A549 (cell line): Measurements from ENCODE around the gene CAPN13. TPM values are rescaled to one million over a fixed set of nuclear protein-coding genes. Genes with fewer than 3 reads are reported as not detected.

Experiments used
- ATAC-seq, 2 experiments: fragments of 200-7000 bp in 1 of 2; fragments of >200 bp in 1 of 2; cut with Nextera tagmentation in 1 of 2; cut with Tn5 transposase in 1 of 2; 3 replicates each; pipeline versions ENCODE4 v1.8.0 to v1.9.1; 2018 to 2020; ENCODE audit warnings: mild to moderate bottlenecking in 1 of 2, moderate library complexity in 1 of 2
- CTCF ChIA-PET: fragments of 300-600 bp; sonication (Branson Sonifier 250); formaldehyde crosslinking; extraction: SDS; loops from one replicate; lab custom pipeline; 2021; ENCODE audit warnings: antibody characterized with exemption, inconsistent platforms; lab: Yijun Ruan, JAX
- POLR2A ChIA-PET: fragments of 350-600 bp; formaldehyde crosslinking; extraction: SDS; loops from one replicate; lab custom pipeline; 2021; ENCODE audit warnings: antibody characterized with exemption, inconsistent platforms; lab: Yijun Ruan, JAX
- DNase-seq, 2 experiments: peaks; one replicate each; pipeline versions ENCODE4 v3.0.0 to v3.0.0-alpha.2; 2011 to 2016; ENCODE audit warnings: low read depth in 1 of 2, low spot score in 1 of 2
- FAIRE-seq: peaks from 2 replicates; lab custom pipeline; 2011; peaks lifted over from hg19 to GRCh38; lab: Jason Lieb, UNC
- H3K27ac ChIP-seq, 2 experiments: fragments of >200 bp; sonication (Bioruptor Twin); formaldehyde crosslinking; 3 replicates each; pipeline ENCODE4 v1.5.1; 2016 to 2017
- H3K4me1 ChIP-seq: fragments of >200 bp; sonication (Bioruptor Twin); formaldehyde crosslinking; 3 replicates; pipeline ENCODE4 v1.6.1; 2016
- H3K4me2 ChIP-seq: fragments of >200 bp; sonication (Bioruptor Twin); formaldehyde crosslinking; 3 replicates; pipeline ENCODE4 v1.6.1; 2016
- H3K4me3 ChIP-seq: fragments of >200 bp; sonication (Bioruptor Twin); formaldehyde crosslinking; 3 replicates; pipeline ENCODE4 v1.5.1; 2016
- H3K9me3 ChIP-seq: fragments of >200 bp; sonication (Bioruptor Twin); formaldehyde crosslinking; 3 replicates; pipeline ENCODE4 v1.6.1; 2016
- CBX2 ChIP-seq: fragments of 200-600 bp; sonication (generic); IDR thresholded peaks from 2 replicates; pipeline ENCODE4 v1.6.1; 2016; ENCODE audit warnings: low read depth, mild to moderate bottlenecking, borderline replicate concordance
- CBX8 ChIP-seq: fragments of 200-600 bp; sonication (generic); IDR thresholded peaks from 2 replicates; pipeline ENCODE4 v1.6.1; 2016
- CHD4 ChIP-seq: fragments of 200-600 bp; sonication (generic); IDR thresholded peaks from 2 replicates; pipeline ENCODE4 v1.6.1; 2016; ENCODE audit warnings: antibody characterized with exemption, mild to moderate bottlenecking, borderline replicate concordance
- EHMT2 ChIP-seq: fragments of 200-600 bp; sonication (generic); IDR thresholded peaks from 2 replicates; pipeline ENCODE4 v1.6.1; 2016; ENCODE audit warnings: antibody characterized with exemption, low read depth, mild to moderate bottlenecking, moderate library complexity
- FOSB ChIP-seq: fragments of 250-450 bp; sonication (Bioruptor Pico); IDR thresholded peaks from 2 replicates; pipeline ENCODE4 v1.5.0; 2020; ENCODE audit warnings: mild to moderate bottlenecking, moderate library complexity
- FOSL2 ChIP-seq, 2 experiments: fragments of 450-650 bp in 1 of 2; fragments of >200 bp in 1 of 2; sonication (Bioruptor Twin) in 1 of 2; formaldehyde crosslinking; IDR thresholded peaks; 2 replicates each; pipeline versions ENCODE4 v1.5.0 to v1.6.1; 2016 to 2020; ENCODE audit warnings: mild to moderate bottlenecking in 1 of 2, moderate library complexity in 1 of 2
- FOXS1 ChIP-seq: fragments of 250-450 bp; sonication (Bioruptor Pico); IDR thresholded peaks from 2 replicates; pipeline ENCODE4 v1.5.0; 2020; ENCODE audit warnings: mild to moderate bottlenecking, moderate library complexity
- GATA3 ChIP-seq: IDR thresholded peaks from 2 replicates; pipeline ENCODE4 v1.6.1; 2012; ENCODE audit warnings: borderline replicate concordance
- HES2 ChIP-seq: fragments of >200 bp; sonication (Bioruptor Twin); formaldehyde crosslinking; IDR thresholded peaks from 2 replicates; pipeline ENCODE4 v1.6.1; 2016
- HOXB5 ChIP-seq: fragments of 250-450 bp; sonication (Bioruptor Pico); IDR thresholded peaks from 2 replicates; pipeline ENCODE4 v1.5.0; 2020; ENCODE audit warnings: mild to moderate bottlenecking, moderate library complexity
- JUN ChIP-seq, 2 experiments: fragments of >200 bp; sonication (Bioruptor Twin); formaldehyde crosslinking; IDR thresholded peaks; 2 replicates in 1 of 2; 3 replicates in 1 of 2; pipeline ENCODE4 v1.6.1; 2016 to 2017
- KDM1A ChIP-seq: fragments of 200-600 bp; sonication (generic); IDR thresholded peaks from 2 replicates; pipeline ENCODE4 v1.6.1; 2016; ENCODE audit warnings: low read depth, mild to moderate bottlenecking
- MAFK ChIP-seq: fragments of 450-650 bp; IDR thresholded peaks from 2 replicates; pipeline ENCODE4 v1.6.1; 2014; ENCODE audit not compliant: partially characterized antibody
- MAX ChIP-seq: IDR thresholded peaks from 2 replicates; pipeline ENCODE4 v1.6.1; 2012
- MAZ ChIP-seq: fragments of 150-350 bp; IDR thresholded peaks from 2 replicates; pipeline ENCODE4 v1.6.1; 2014; ENCODE audit warnings: antibody characterized with exemption, low read depth, low read length, borderline replicate concordance
- MYC ChIP-seq: IDR thresholded peaks from 2 replicates; pipeline ENCODE4 v1.6.1; 2012; ENCODE audit warnings: mild to moderate bottlenecking, inconsistent platforms, low read length, improper control_type of control experiment, borderline replicate concordance
- POLR2AphosphoS2 ChIP-seq: conservative IDR thresholded peaks from 2 replicates; pipeline ENCODE4 v1.6.1; 2012; ENCODE audit warnings: low read length, improper control_type of control experiment, inconsistent platforms
- RAD21 ChIP-seq, 2 experiments: fragments of >200 bp in 1 of 2; sonication (Bioruptor Twin) in 1 of 2; formaldehyde crosslinking in 1 of 2; IDR thresholded peaks in 1 of 2; conservative IDR thresholded peaks in 1 of 2; 2 replicates in 1 of 2; 3 replicates in 1 of 2; pipeline ENCODE4 v1.6.1; 2012 to 2018; ENCODE audit warnings: inconsistent platforms in 1 of 2
- RARB ChIP-seq: fragments of 250-450 bp; sonication (Bioruptor Pico); IDR thresholded peaks from 2 replicates; pipeline ENCODE4 v1.8.0; 2021; ENCODE audit warnings: mild to moderate bottlenecking, moderate library complexity
- RCOR1 ChIP-seq: fragments of 150-350 bp; IDR thresholded peaks from 2 replicates; pipeline ENCODE4 v1.6.1; 2014; ENCODE audit warnings: antibody characterized with exemption, low read length, low read depth
- SMC3 ChIP-seq: fragments of >200 bp; sonication (Bioruptor Twin); formaldehyde crosslinking; IDR thresholded peaks from 3 replicates; pipeline ENCODE4 v1.6.1; 2018; ENCODE audit warnings: inconsistent platforms
- USF2 ChIP-seq: fragments of 450-650 bp; IDR thresholded peaks from 2 replicates; pipeline ENCODE4 v1.6.1; 2014; ENCODE audit warnings: antibody characterized with exemption
- ZFP36 ChIP-seq: fragments of 450-650 bp; IDR thresholded peaks from 2 replicates; pipeline ENCODE4 v1.6.1; 2014; ENCODE audit warnings: borderline replicate concordance; ENCODE audit not compliant: partially characterized antibody
- ZSCAN20 ChIP-seq: fragments of 250-450 bp; sonication (Bioruptor Pico); IDR thresholded peaks from 2 replicates; pipeline ENCODE4 v1.8.0; 2022; ENCODE audit warnings: mild to moderate bottlenecking, moderate library complexity
- WGBS: methylation state at CpG from one replicate; pipeline ENCODE4 v1.1.6; 2017; ENCODE audit errors: missing lambda C conversion rate; 5-methylcytosine and 5-hydroxymethylcytosine counted together
- polyA plus RNA-seq, 4 experiments: library from polyadenylated mRNA; depleted of rRNA in 3 of 4; stranded (reverse); fragments of >200 nt; fragmentation: RNase III in 1 of 4; extraction: RNeasy Plus Mini Kit Qiagen cat#74134 plus additional on column Dnase treatment in 1 of 4; gene quantifications; 2 replicates in 3 of 4; 3 replicates in 1 of 4; pipeline ENCODE4 v1.2.3, GENCODE V29; 2011 to 2017

CAPN13 gene
- polyA plus RNA-seq, 2 of the 4 experiments (the other 2 are of a cell fraction) = 0.08 to 0.18 TPM

GRCh38 chr2:30786923-30787685 is 20.1 kb downstream of the CAPN13 start:
- DNase-seq = no peak
- no peaks in the 10 kb centered on the region for H3K9me3 ChIP-seq
- CTCF ChIA-PET = interaction anchor here (1.3 to 2.3 kb wide), 2 partner anchors 11 to 76 kb away, joined by 3 to 11 read pairs; no protein-coding TSS in a partner anchor
- no peak for FAIRE-seq
- no peak overlapping the region for H3K27ac ChIP-seq
- no peak overlapping the region for H3K4me3 ChIP-seq
- no peak for ATAC-seq
- 16% methylated on average over 11 of the region's 12 CpGs for WGBS
- H3K4me2 ChIP-seq = no peak overlapping the region
- no peaks in the 10 kb centered on the region for H3K4me1 ChIP-seq
- POLR2A ChIA-PET = no interaction called here
- no peak for TF ChIP-seq RAD21 (conservative IDR thresholded peaks at IDR 0.05 in 1 of 2, IDR thresholded peaks at IDR 0.05 in 1 of 2)
- no peak for TF ChIP-seq MAZ
- no peak for TF ChIP-seq SMC3
- no peak for TF ChIP-seq CBX2
- TF ChIP-seq, all 56 proteins: peak for 0

GRCh38 chr2:30784682-30785081 is 22.6 kb downstream of the CAPN13 start:
- H3K4me3 ChIP-seq = no peak overlapping the region
- no peak for FAIRE-seq
- H3K27ac ChIP-seq = no peak overlapping the region
- H3K4me1 ChIP-seq = no peaks in the 10 kb centered on the region
- no peak for ATAC-seq
- no peak overlapping the region for H3K4me2 ChIP-seq
- 31% methylated on average over 3 of the region's 3 CpGs for WGBS
- no peak for DNase-seq
- POLR2A ChIA-PET = no interaction called here
- no peak for TF ChIP-seq CBX2
- no peak for TF ChIP-seq USF2
- no peak for TF ChIP-seq MAX
- TF ChIP-seq RCOR1 = no peak
- CTCF ChIA-PET = no interaction called here
- no peaks in the 10 kb centered on the region for H3K9me3 ChIP-seq

- H3K4me3 ChIP-seq = no peak overlapping the region
- 22% methylated on average over 7 of the region's 7 CpGs for WGBS
- FAIRE-seq (no peak), ATAC-seq (no peak), DNase-seq (no peak)
- POLR2A ChIA-PET = no interaction called here
- no peak overlapping the region for H3K4me2 ChIP-seq
- no peak for TF ChIP-seq FOXS1
- TF ChIP-seq ZSCAN20 (CRISPR knock-in tag) = no peak
- no peak for TF ChIP-seq RARB (CRISPR knock-in tag)
- no peak for TF ChIP-seq CBX2
- TF ChIP-seq KDM1A = no peak
- TF ChIP-seq ZFP36 = no peak
- TF ChIP-seq HES2 = no peak
- TF ChIP-seq CBX8 = no peak
- no peak for TF ChIP-seq HOXB5 (CRISPR knock-in tag)
- H3K27ac ChIP-seq = no peak overlapping the region
- CTCF ChIA-PET = interaction anchor here (1.2 kb wide), 1 partner anchor 10 kb away, joined by 3 read pairs; no protein-coding TSS in a partner anchor
- no peaks in the 10 kb centered on the region for H3K9me3 ChIP-seq
- H3K4me1 ChIP-seq = no peaks in the 10 kb centered on the region
Measured at GRCh38 chr2:30781961-30782533, 25.2 kb downstream of the CAPN13 start.

GRCh38 chr2:30781451-30781850 is 25.8 kb downstream of the CAPN13 start:
- DNase-seq = no peak
- Histone ChIP-seq H3K4me1 (no peaks in the 10 kb centered on the region), H3K9me3 (no peaks in the 10 kb centered on the region), H3K4me2 (no peak overlapping the region), H3K4me3 (no peak overlapping the region), H3K27ac (no peak overlapping the region)
- ChIA-PET CTCF (interaction anchor here (1.2 kb wide), 1 partner anchor 10 kb away, joined by 3 read pairs; no protein-coding TSS in a partner anchor), POLR2A (no interaction called here)
- ATAC-seq = no peak
- TF ChIP-seq GATA3 (no peak), SMC3 (no peak), FOSB (no peak), FOSL2 (IDR thresholded peaks at IDR 0.05) (no peak), FOSL2 (CRISPR knock-in tag; IDR thresholded peaks at IDR 0.05) (no peak), POLR2AphosphoS2 (no peak), MYC (no peak), MAFK (no peak), CHD4 (no peak), EHMT2 (no peak), JUN (IDR thresholded peaks at IDR 0.05) (no peak)
- 23% methylated on average over 1 of the region's 1 CpG for WGBS
- no peak for FAIRE-seq
